CD4-positive, alpha-beta T cell treated with Interleukin-17A for 1 hour (primary cell): ENCODE data around the gene GOLIM4.

Experiments used
- DNase-seq: peaks from one replicate; pipeline ENCODE4 v3.0.0-alpha.2; 2020

Gene GOLIM4

DNA sequence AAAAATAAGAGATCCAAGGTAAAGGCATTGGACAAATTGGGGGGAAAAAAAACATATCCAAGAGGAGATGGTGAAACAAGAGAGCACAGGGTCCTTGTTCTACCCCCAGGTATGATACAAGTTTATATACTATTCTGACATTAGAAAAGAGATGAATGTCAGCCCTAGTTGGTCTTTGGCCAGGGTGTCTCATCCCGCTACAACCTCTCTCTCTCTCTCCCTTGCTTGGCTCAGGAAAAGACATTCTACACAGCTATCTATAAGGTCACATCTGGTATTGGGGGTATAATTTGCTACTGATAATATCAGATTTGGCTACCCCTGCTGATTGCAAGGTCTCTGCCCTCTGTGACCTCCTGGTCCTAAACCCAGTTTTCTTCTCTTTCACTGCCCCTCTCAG is 117.2 kb downstream of the GOLIM4 start:
- no peak for DNase-seq

GRCh38 chr3:167978071-167978470 is 117.7 kb downstream of the GOLIM4 start:
- DNase-seq = no peak

DNA sequence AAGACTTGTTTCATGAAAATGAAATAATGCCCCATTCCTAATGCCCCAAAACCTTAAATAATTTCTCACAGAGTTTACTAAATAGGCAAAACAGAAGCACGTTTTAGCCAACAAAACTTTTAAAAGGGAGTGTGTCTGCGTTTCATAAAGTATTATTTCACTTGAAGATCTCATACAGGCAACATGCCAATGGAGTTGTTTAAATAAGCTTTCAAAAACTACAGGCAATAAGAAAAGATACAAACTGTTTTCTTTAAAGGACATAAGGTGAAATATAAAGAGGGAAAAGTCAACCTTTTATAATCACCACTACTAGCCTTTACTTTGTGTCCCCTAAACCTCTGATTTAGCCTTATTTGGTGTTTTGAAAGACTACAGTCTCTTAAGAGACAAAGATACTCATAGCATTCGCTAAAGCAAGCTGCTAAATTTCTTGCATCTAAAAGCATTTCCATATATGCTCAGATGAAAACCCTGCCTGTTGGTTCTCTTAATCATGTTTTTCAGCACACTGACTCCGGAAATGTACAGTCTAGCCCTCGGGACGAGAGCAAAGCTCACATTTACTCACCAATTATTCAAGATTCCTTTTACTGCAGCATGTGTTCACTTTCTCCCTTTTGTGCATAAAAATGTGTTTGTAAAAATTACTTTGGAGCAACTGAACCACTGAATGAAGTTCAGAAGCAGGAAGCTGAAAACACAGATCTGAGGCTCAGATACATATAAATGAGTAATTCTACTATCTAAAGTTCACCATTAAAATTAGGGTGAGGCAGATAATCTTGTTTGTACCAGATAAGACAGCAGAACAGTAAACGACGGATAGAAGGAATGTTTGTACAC is 119.0 kb downstream of the GOLIM4 start:
- no peak for DNase-seq

GRCh38 chr3:167973901-167974300 is 121.8 kb downstream of the GOLIM4 start:
- DNase-seq = no peak

DNA sequence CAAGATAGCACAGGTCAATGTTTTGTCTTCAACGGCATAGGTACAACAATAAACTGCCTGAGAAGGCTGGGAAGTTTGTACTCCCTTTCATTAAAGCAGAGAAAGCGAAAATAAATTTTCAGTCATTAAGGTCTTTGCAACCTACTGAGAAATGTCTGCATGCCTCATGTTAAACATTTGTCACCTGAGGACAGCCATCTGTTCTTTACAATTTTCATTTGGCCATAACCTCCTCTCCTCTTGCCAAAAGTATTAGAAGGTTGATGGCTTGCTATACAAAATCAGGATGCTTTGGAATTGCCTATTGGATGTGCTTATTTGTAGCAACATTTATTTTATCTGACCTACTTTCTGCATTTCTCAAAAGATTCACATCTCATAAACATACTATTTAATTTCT is 122.7 kb downstream of the GOLIM4 start:
- no peak for DNase-seq

- no peak for DNase-seq
Observed at GRCh38 chr3:167972502-167972901, 123.2 kb downstream of the GOLIM4 start.

DNA sequence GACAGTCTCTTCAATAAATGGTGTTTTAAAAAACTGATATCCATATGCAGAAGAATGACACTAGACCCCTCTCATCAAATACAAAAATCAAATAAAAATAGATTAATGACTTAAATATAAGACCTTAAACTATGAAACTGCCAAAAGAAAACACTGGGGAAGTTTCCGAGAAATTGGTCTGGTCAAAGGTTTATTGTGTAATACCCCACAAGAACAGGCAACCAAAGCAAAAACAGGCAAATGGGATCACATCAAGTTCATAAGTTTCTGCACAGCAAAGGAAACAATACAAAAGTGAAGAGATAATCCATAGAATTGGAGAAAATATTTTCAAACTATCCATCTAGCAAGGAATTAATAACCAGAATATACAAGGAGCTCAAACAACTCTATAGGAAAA is 126.2 kb downstream of the GOLIM4 start:
- no peak for DNase-seq

GRCh38 chr3:167967257-167968036 is 128.3 kb downstream of the GOLIM4 start:
- no peak for DNase-seq
